HFF-Myc (cell line): ENCODE results near the gene RHBG.

ENCODE experiments used
- DNase-seq: peaks from one replicate; pipeline ENCODE4 v3.0.0-alpha.2; 2011; ENCODE audit warnings: low read depth; ENCODE audit errors: extremely low read depth
- H3K4me3 ChIP-seq: replicated peaks from 2 replicates; pipeline ENCODE4 v1.5.1; 2011; ENCODE audit warnings: low read depth, mild to moderate bottlenecking, control low read depth, low read length
- CTCF ChIP-seq: IDR thresholded peaks from 2 replicates; pipeline ENCODE4 v1.5.1; 2012; ENCODE audit warnings: mild to moderate bottlenecking, low read depth, low read length, control low read depth; ENCODE audit errors: missing control alignments

RHBG gene

GRCh38 chr1:156430303-156430702 lies 61.3 kb downstream of the RHBG start:
- no peak for TF ChIP-seq CTCF
- no peak for DNase-seq
- H3K4me3 ChIP-seq: no peak overlapping the region

GRCh38 chr1:156430866-156431265 lies 61.9 kb downstream of the RHBG start:
- TF ChIP-seq CTCF: no peak
- H3K4me3 ChIP-seq: no peak overlapping the region
- no peak for DNase-seq

GRCh38 chr1:156431366-156431765 lies 62.4 kb downstream of the RHBG start:
- no peak for TF ChIP-seq CTCF
- no peak for DNase-seq
- no peak overlapping the region for H3K4me3 ChIP-seq

- no peak for TF ChIP-seq CTCF
- H3K4me3 ChIP-seq: no peak overlapping the region
Measured at GRCh38 chr1:156431769-156432668, 63.0 kb downstream of the RHBG start.

GRCh38 chr1:156432669-156433018 lies 63.6 kb downstream of the RHBG start:
- no peak for DNase-seq
- H3K4me3 ChIP-seq: no peak overlapping the region
- TF ChIP-seq CTCF: no peak

More at GRCh38 chr1:156431769-156432668, 63.0 kb downstream of the RHBG start:
- DNase-seq: no peak

- DNase-seq: no peak
- TF ChIP-seq CTCF: no peak
- H3K4me3 ChIP-seq: no peak overlapping the region
Measured at GRCh38 chr1:156433032-156433431, 64.0 kb downstream of the RHBG start.
